Transverse colon (tissue), 3 donors: ENCODE results near the gene PCNX4.

Source experiments
- EP300 ChIP-seq: sonication (generic); formaldehyde crosslinking; IDR thresholded peaks from one replicate; pipeline ENCODE4 v1.6.1; 2017; ENCODE audit warnings: antibody characterized with exemption, low read depth
- POLR2A ChIP-seq: fragments of 450-650 bp; IDR thresholded peaks from one replicate; pipeline ENCODE4 v1.6.1; 2016; ENCODE audit warnings: antibody characterized with exemption, mild to moderate bottlenecking, moderate library complexity
- TF ChIP-seq, protein P1 (sequence below), 5 experiments: fragments of 200-600 bp in 3 of 5; fragments of 450-650 bp in 2 of 5; sonication (generic) in 3 of 5; IDR thresholded peaks; 1 replicate in 2 of 5; 2 replicates in 3 of 5; pipeline ENCODE4 v1.5.1; 2016 to 2017; ENCODE audit warnings: antibody characterized with exemption in 5 of 5, inconsistent platforms in 3 of 5, mild to moderate bottlenecking in 2 of 5, moderate library complexity in 1 of 5

DNA sequence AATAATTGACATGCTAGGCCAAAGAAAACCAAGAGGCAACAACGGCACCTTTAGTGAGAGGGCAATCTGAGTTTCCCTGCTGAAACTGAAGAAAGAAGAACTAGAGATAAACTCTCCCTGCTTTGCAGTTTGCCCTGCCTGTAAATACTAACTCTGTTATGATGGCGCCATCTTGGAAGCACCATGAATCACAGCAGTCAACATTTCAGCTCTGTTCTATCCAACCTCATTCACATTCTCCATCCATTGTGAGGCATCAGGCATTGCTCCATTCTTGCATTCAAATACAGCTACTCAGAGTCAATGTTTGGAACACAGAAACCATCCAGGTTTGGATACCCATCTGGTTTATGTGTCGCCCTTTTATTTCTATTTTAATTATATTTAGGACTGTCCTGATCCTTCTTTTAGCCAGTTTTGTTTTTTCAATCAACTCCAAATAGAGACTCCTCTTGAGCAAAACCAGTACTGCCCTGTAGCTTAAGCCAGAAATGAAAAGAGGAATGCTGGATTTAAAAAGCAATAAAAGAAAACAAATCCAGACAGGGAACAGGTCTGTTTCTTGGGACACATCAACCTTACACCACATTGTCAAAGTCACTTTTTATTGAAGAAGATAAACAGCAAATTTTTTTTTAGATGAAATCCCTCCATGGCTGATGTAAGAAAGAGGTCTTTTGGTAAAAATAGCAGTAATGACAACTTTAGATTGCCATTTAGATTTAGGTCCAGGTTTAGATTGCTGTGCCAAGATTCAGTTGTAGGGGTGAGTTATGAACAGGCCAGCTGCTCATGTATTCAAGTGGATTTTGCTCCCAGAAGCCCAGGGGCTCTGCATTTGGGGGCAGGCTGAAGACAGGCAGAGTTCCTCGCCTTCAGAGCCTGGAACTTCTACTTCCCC lies 124.0 kb downstream of the PCNX4 start:
- TF ChIP-seq POLR2A (no peak), EP300 (no peak)
- TF ChIP-seq, protein P1, sequence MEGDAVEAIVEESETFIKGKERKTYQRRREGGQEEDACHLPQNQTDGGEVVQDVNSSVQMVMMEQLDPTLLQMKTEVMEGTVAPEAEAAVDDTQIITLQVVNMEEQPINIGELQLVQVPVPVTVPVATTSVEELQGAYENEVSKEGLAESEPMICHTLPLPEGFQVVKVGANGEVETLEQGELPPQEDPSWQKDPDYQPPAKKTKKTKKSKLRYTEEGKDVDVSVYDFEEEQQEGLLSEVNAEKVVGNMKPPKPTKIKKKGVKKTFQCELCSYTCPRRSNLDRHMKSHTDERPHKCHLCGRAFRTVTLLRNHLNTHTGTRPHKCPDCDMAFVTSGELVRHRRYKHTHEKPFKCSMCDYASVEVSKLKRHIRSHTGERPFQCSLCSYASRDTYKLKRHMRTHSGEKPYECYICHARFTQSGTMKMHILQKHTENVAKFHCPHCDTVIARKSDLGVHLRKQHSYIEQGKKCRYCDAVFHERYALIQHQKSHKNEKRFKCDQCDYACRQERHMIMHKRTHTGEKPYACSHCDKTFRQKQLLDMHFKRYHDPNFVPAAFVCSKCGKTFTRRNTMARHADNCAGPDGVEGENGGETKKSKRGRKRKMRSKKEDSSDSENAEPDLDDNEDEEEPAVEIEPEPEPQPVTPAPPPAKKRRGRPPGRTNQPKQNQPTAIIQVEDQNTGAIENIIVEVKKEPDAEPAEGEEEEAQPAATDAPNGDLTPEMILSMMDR (IDR thresholded peaks at IDR 0.05): no peak
